ENCODE results near the gene URB1. TPM values are rescaled to one million over a fixed set of nuclear protein-coding genes. Genes with fewer than 3 reads are reported as not detected.

The URB1 gene
- total RNA-seq, 1 donor, result 21.7 TPM

DNA sequence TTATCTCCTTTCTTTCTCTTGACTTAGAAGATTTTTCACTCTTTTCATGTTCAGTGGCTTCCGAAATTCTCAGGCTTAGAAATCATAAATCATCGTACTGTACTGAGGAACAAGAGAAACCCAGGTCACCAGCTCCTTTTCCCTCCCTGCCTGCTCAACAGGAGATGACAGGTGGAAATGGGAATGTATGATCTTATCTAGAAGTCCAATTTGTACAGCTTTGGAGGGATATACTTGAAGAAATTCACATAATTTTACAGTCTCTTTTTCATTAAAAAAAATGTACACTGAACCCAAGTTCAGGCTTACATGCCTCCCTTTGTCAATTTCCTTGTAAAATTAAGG lies 31.4 kb upstream of the URB1 start:
- no peak for DNase-seq (ENCODE audit: insufficient read length, low spot score, missing footprints)
- H3K27me3 ChIP-seq (ENCODE audit: insufficient read depth, low read length), result no peaks in the 10 kb centered on the region
- H3K4me1 ChIP-seq (ENCODE audit: insufficient read depth, low read length), result peaks cover 55% of the 10 kb centered on the region
- H3K4me3 ChIP-seq (ENCODE audit: insufficient read depth, low read length), result no peak overlapping the region
- TF ChIP-seq, protein P1, sequence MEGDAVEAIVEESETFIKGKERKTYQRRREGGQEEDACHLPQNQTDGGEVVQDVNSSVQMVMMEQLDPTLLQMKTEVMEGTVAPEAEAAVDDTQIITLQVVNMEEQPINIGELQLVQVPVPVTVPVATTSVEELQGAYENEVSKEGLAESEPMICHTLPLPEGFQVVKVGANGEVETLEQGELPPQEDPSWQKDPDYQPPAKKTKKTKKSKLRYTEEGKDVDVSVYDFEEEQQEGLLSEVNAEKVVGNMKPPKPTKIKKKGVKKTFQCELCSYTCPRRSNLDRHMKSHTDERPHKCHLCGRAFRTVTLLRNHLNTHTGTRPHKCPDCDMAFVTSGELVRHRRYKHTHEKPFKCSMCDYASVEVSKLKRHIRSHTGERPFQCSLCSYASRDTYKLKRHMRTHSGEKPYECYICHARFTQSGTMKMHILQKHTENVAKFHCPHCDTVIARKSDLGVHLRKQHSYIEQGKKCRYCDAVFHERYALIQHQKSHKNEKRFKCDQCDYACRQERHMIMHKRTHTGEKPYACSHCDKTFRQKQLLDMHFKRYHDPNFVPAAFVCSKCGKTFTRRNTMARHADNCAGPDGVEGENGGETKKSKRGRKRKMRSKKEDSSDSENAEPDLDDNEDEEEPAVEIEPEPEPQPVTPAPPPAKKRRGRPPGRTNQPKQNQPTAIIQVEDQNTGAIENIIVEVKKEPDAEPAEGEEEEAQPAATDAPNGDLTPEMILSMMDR (IDR thresholded peaks at IDR 0.05; ENCODE audit: extremely low read depth, low read depth, low read length), result no peak
- H2AFZ ChIP-seq (ENCODE audit: low read length), result no peak overlapping the region
- peak overlapping the region; percentile 89 for H3K27ac ChIP-seq (ENCODE audit: low read depth, low read length)
- no peaks in the 10 kb centered on the region for H3K36me3 ChIP-seq (ENCODE audit: insufficient read depth, low read length)
- H4K20me1 ChIP-seq (ENCODE audit: insufficient read depth, low read length), result no peaks in the 10 kb centered on the region
- H3K9me3 ChIP-seq (ENCODE audit: low read depth, low read length), result no peaks in the 10 kb centered on the region
- peak overlapping the region; percentile 58 for H3K4me2 ChIP-seq (ENCODE audit: insufficient read depth, low read length)
- H3K79me2 ChIP-seq (ENCODE audit: insufficient read depth, low read length), result peaks cover 34% of the 10 kb centered on the region

DNA sequence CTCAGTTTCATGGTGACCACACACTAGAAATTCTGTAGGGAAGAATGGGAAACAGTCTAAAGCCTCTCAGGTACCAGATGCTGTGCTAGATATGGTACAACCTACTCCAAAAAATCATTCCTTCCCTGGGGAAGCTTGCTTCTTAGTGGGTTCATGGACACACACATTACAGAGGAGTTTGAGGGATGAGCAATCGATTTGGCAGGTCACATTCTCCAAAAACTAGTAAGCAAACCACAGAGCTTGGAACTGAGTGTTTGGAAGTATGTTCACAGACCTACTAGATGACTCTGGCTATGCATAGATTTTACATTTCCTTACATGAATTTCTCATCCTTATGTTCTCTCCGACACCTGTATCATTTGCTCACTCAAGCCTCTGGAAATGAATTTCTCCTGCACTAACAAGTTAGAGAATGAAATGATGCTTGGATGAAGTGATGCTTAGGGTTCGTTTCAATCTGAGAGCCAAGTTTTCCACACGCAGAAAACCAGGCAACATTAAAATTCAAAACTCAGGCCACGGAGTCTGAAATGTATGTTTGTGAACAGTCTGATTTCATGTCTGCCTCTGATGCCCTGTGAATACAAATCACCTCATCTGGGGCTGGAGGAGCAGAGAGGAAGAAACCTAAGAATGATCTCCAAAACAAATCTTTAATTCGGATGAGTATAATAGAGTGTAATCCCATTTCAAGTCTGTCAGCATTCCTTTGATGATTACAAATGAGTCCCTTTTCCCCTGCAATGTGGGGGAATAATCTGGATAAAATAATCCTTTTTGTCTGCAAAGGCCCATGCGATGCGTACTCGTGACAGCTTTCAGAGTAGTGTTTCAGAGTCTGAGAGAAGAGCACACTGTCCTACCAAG lies 30.7 kb upstream of the URB1 start:
- Histone ChIP-seq H3K4me2 (ENCODE audit: insufficient read depth, low read length) (peak overlapping the region; percentile 58), H3K9me3 (ENCODE audit: low read depth, low read length) (no peaks in the 10 kb centered on the region), H3K27ac (ENCODE audit: low read depth, low read length) (peak overlapping the region; percentile 89), H3K79me2 (ENCODE audit: insufficient read depth, low read length) (peaks cover 37% of the 10 kb centered on the region), H4K20me1 (ENCODE audit: insufficient read depth, low read length) (no peaks in the 10 kb centered on the region), H3K27me3 (ENCODE audit: insufficient read depth, low read length) (no peaks in the 10 kb centered on the region), H3K36me3 (ENCODE audit: insufficient read depth, low read length) (no peaks in the 10 kb centered on the region), H3K4me1 (ENCODE audit: insufficient read depth, low read length) (peaks cover 55% of the 10 kb centered on the region), H3K4me3 (ENCODE audit: insufficient read depth, low read length) (peak overlapping the region; percentile 9), H2AFZ (ENCODE audit: low read length) (no peak overlapping the region)
- DNase-seq (ENCODE audit: insufficient read length, low spot score, missing footprints), result peak; percentile 93
- TF ChIP-seq, protein P1 (IDR thresholded peaks at IDR 0.05; ENCODE audit: extremely low read depth, low read depth, low read length), result no peak

DNA sequence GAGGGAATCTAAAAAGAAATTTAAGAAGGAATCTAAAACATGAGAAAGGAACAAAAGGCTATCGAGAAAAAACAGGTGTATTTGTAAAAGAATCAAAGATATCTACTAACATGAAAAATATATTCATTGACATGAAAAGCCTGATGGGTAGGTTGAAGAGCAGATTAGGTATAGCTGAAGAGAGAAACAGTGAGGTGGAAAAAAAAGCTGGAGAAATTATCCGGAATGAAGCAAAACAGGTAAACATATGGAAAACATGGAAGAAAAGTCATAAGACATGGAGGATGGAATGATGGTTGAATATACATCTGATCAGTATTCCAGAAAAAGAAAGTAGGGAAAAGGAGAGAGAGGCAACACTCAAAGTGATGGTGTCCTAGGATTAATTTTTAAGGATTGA lies 29.3 kb upstream of the URB1 start:
- Histone ChIP-seq H4K20me1 (ENCODE audit: insufficient read depth, low read length) (no peaks in the 10 kb centered on the region), H3K79me2 (ENCODE audit: insufficient read depth, low read length) (peaks cover 47% of the 10 kb centered on the region)

DNA sequence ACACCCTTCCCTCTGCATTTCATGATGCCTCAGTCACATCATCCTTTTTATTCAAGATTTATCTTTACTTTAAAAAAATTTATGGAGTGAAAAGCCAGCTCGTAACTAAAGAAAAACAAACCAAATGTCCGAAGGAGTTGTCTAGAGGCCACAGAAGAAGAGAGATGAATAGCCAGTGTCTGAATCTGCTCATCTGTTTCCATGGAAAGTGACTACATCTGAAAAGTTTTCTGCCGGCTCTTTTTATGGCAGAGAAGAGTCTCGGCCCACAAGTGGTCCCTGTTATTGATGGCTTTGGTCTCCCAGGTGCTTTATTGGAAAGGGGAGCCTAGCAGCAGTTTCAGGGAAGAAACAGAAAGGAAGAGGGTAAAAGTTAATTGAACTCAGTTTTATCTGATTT lies 25.3 kb upstream of the URB1 start:
- H4K20me1 ChIP-seq (ENCODE audit: insufficient read depth, low read length), result no peaks in the 10 kb centered on the region
- no peak for DNase-seq (ENCODE audit: insufficient read length, low spot score, missing footprints)
- H3K9me3 ChIP-seq (ENCODE audit: low read depth, low read length), result no peaks in the 10 kb centered on the region
- no peak overlapping the region for H2AFZ ChIP-seq (ENCODE audit: low read length)
- H3K4me2 ChIP-seq (ENCODE audit: insufficient read depth, low read length), result no peak overlapping the region
- TF ChIP-seq, protein P1 (IDR thresholded peaks at IDR 0.05; ENCODE audit: extremely low read depth, low read depth, low read length), result no peak
- H3K4me1 ChIP-seq (ENCODE audit: insufficient read depth, low read length), result peaks cover 36% of the 10 kb centered on the region
- H3K27ac ChIP-seq (ENCODE audit: low read depth, low read length), result no peak overlapping the region
- H3K79me2 ChIP-seq (ENCODE audit: insufficient read depth, low read length), result peaks cover 56% of the 10 kb centered on the region
- H3K4me3 ChIP-seq (ENCODE audit: insufficient read depth, low read length), result no peak overlapping the region
- no peaks in the 10 kb centered on the region for H3K36me3 ChIP-seq (ENCODE audit: insufficient read depth, low read length)
- H3K27me3 ChIP-seq (ENCODE audit: insufficient read depth, low read length), result no peaks in the 10 kb centered on the region

More for the DNA sequence above, 29.3 kb upstream of the URB1 start:
- H3K27me3 ChIP-seq (ENCODE audit: insufficient read depth, low read length), result no peaks in the 10 kb centered on the region
- peaks cover 45% of the 10 kb centered on the region for H3K4me1 ChIP-seq (ENCODE audit: insufficient read depth, low read length)
- no peaks in the 10 kb centered on the region for H3K36me3 ChIP-seq (ENCODE audit: insufficient read depth, low read length)
- no peak overlapping the region for H3K4me3 ChIP-seq (ENCODE audit: insufficient read depth, low read length)
- H3K4me2 ChIP-seq (ENCODE audit: insufficient read depth, low read length), result no peak overlapping the region
- no peaks in the 10 kb centered on the region for H3K9me3 ChIP-seq (ENCODE audit: low read depth, low read length)
- no peak for DNase-seq (ENCODE audit: insufficient read length, low spot score, missing footprints)
- H3K27ac ChIP-seq (ENCODE audit: low read depth, low read length), result no peak overlapping the region
- H2AFZ ChIP-seq (ENCODE audit: low read length), result no peak overlapping the region
- TF ChIP-seq, protein P1 (IDR thresholded peaks at IDR 0.05; ENCODE audit: extremely low read depth, low read depth, low read length), result no peak
